Brain microvascular endothelial cell (primary cell): ENCODE measurements around the gene MAGI1.

Source experiments
- DNase-seq: peaks from one replicate; pipeline ENCODE4 v3.0.0-alpha.2; 2020
- H3K27ac ChIP-seq: fragments of 250-450 bp; sonication (Bioruptor Pico); 2 replicates; pipeline ENCODE4 v1.5.1; 2020; ENCODE audit warnings: mild to moderate bottlenecking, moderate library complexity
- H3K27me3 ChIP-seq: fragments of 250-450 bp; sonication (Bioruptor Pico); replicated peaks from 2 replicates; pipeline ENCODE4 v1.5.1; 2020; ENCODE audit warnings: mild to moderate bottlenecking
- H3K36me3 ChIP-seq: fragments of 250-450 bp; sonication (Bioruptor Pico); replicated peaks from 2 replicates; pipeline ENCODE4 v1.5.1; 2020; ENCODE audit warnings: mild to moderate bottlenecking
- H3K4me3 ChIP-seq: 2 replicates; pipeline ENCODE4 v1.5.1; 2011; ENCODE audit warnings: low read depth, mild to moderate bottlenecking, control low read depth, low read length, moderate library complexity
- CTCF ChIP-seq: IDR thresholded peaks from 2 replicates; pipeline ENCODE4 v1.5.1; 2011; ENCODE audit warnings: low read depth, mild to moderate bottlenecking, moderate library complexity, low read length, control low read depth, inconsistent platforms; ENCODE audit errors: missing control alignments
- in situ Hi-C: cut with HindIII; loops from 2 replicates; pipeline ENCODE4 v1.10.0; 2017; ENCODE audit warnings: low sequenced_read_pairs, low pct_ligation_motif_present

Gene MAGI1

GRCh38 chr3:66017591-66017990 lies 21.1 kb downstream of the MAGI1 start:
- in situ Hi-C loops: no loop called here
- Histone ChIP-seq H3K4me3 (no peak overlapping the region), H3K27me3 (no peaks in the 10 kb centered on the region), H3K27ac (no peak overlapping the region), H3K36me3 (no peaks in the 10 kb centered on the region)
- no peak for DNase-seq
- TF ChIP-seq CTCF: no peak

- no peak for TF ChIP-seq CTCF
- in situ Hi-C loops: no loop called here
- no peak overlapping the region for H3K27ac ChIP-seq
- no peaks in the 10 kb centered on the region for H3K27me3 ChIP-seq
- H3K36me3 ChIP-seq: no peaks in the 10 kb centered on the region
- no peak for DNase-seq
- no peak overlapping the region for H3K4me3 ChIP-seq
These were observed 21.6 kb downstream of the MAGI1 start for GRCh38 chr3:66017084-66017483.

GRCh38 chr3:66015841-66016240 lies 22.9 kb downstream of the MAGI1 start:
- DNase-seq: no peak
- in situ Hi-C loops: no loop called here
- no peak overlapping the region for H3K27ac ChIP-seq
- no peaks in the 10 kb centered on the region for H3K27me3 ChIP-seq
- no peak for TF ChIP-seq CTCF
- H3K4me3 ChIP-seq: no peak overlapping the region
- H3K36me3 ChIP-seq: no peaks in the 10 kb centered on the region

- H3K27ac ChIP-seq: no peak overlapping the region
These were observed 24.1 kb downstream of the MAGI1 start for GRCh38 chr3:66014651-66015050.

GRCh38 chr3:66014056-66014455 lies 24.7 kb downstream of the MAGI1 start:
- in situ Hi-C loops: no loop called here
- H3K4me3 ChIP-seq: no peak overlapping the region
- no peak for TF ChIP-seq CTCF
- no peaks in the 10 kb centered on the region for H3K27me3 ChIP-seq
- no peak overlapping the region for H3K27ac ChIP-seq
- DNase-seq: no peak
- H3K36me3 ChIP-seq: no peaks in the 10 kb centered on the region

More at GRCh38 chr3:66014651-66015050, 24.1 kb downstream of the MAGI1 start:
- Histone ChIP-seq H3K27me3 (no peaks in the 10 kb centered on the region), H3K4me3 (no peak overlapping the region), H3K36me3 (no peaks in the 10 kb centered on the region)
- no peak for TF ChIP-seq CTCF
- in situ Hi-C loops: no loop called here
- DNase-seq: no peak

GRCh38 chr3:66012711-66013110 lies 26.0 kb downstream of the MAGI1 start:
- Histone ChIP-seq H3K36me3 (no peaks in the 10 kb centered on the region), H3K27me3 (no peaks in the 10 kb centered on the region), H3K27ac (no peak overlapping the region), H3K4me3 (no peak overlapping the region)
- no peak for DNase-seq
- in situ Hi-C loops: no loop called here
- TF ChIP-seq CTCF: no peak
